GM23338 (cell line): ENCODE measurements around the gene EIF4G3. TPM values are rescaled to one million over a fixed set of nuclear protein-coding genes. Genes with fewer than 3 reads are reported as not detected.
A peak's percentile ranks its signal among the peaks of the same experiment; 100 is the strongest.

Experiments used
- ATAC-seq: fragments of 200-7000 bp; cut with Tn5 transposase; 3 replicates; pipeline ENCODE4 v1.9.1; 2020
- DNase-seq: peaks from one replicate; pipeline ENCODE4 v3.0.0-alpha.2; 2015; ENCODE audit warnings: low spot score
- H2AFZ ChIP-seq: fragments of 200-600 bp; sonication (generic); 2 replicates; pipeline ENCODE4 v1.8.0; 2016; ENCODE audit warnings: antibody characterized with exemption, mild to moderate bottlenecking, moderate library complexity
- H3F3A ChIP-seq: fragments of 200-600 bp; sonication (generic); replicated peaks from 2 replicates; pipeline ENCODE4 v1.8.0; 2017; ENCODE audit warnings: antibody characterized with exemption, mixed run types, low read depth
- H3K27ac ChIP-seq: fragments of 200-600 bp; sonication (generic); 2 replicates; pipeline ENCODE4 v1.6.1; 2016; ENCODE audit warnings: low read depth
- H3K27me3 ChIP-seq: fragments of 200-600 bp; sonication (generic); 2 replicates; pipeline ENCODE4 v1.8.0; 2016; ENCODE audit warnings: mild to moderate bottlenecking, mixed run types, moderate library complexity; ENCODE audit not compliant: insufficient read depth
- H3K36me3 ChIP-seq: fragments of 200-600 bp; sonication (generic); 2 replicates; pipeline ENCODE4 v1.8.0; 2016; ENCODE audit warnings: mild to moderate bottlenecking; ENCODE audit not compliant: insufficient read depth
- H3K4me1 ChIP-seq: fragments of 200-600 bp; sonication (generic); 2 replicates; pipeline ENCODE4 v1.8.0; 2016; ENCODE audit warnings: mild to moderate bottlenecking, moderate library complexity; ENCODE audit not compliant: insufficient read depth
- H3K4me2 ChIP-seq: fragments of 200-600 bp; sonication (generic); 2 replicates; pipeline ENCODE4 v1.7.1; 2017; ENCODE audit warnings: mixed run types
- H3K4me3 ChIP-seq: fragments of 200-600 bp; sonication (generic); 2 replicates; pipeline ENCODE4 v1.6.1; 2016; ENCODE audit warnings: mixed run types
- H3K79me2 ChIP-seq: fragments of 200-600 bp; sonication (generic); replicated peaks from 2 replicates; pipeline ENCODE4 v1.8.0; 2017; ENCODE audit warnings: mild to moderate bottlenecking; ENCODE audit not compliant: insufficient read depth
- H3K9me2 ChIP-seq: fragments of 200-600 bp; sonication (generic); 2 replicates; pipeline ENCODE4 v1.8.0; 2017; ENCODE audit not compliant: insufficient read depth
- H4K20me1 ChIP-seq: fragments of 200-600 bp; sonication (generic); replicated peaks from 2 replicates; pipeline ENCODE4 v1.8.0; 2017; ENCODE audit warnings: mild to moderate bottlenecking; ENCODE audit not compliant: insufficient read depth
- H3K27ac Mint-ChIP-seq: 2 replicates; pipeline ENCODE4 v1.8.0; 2020; ENCODE audit warnings: inconsistent platforms, mild to moderate bottlenecking, moderate library complexity, mixed read lengths
- H3K27me3 Mint-ChIP-seq: 3 replicates; pipeline ENCODE4 v1.8.0; 2022; ENCODE audit warnings: low read depth, mild to moderate bottlenecking, moderate library complexity, mixed read lengths, inconsistent platforms; ENCODE audit not compliant: insufficient read depth, poor library complexity
- H3K36me3 Mint-ChIP-seq: 3 replicates; pipeline ENCODE4 v1.8.0; 2021; ENCODE audit warnings: low read depth, mild to moderate bottlenecking, inconsistent platforms, moderate library complexity, mixed read lengths
- H3K4me1 Mint-ChIP-seq: 3 replicates; pipeline ENCODE4 v1.8.0; 2020; ENCODE audit warnings: mild to moderate bottlenecking, inconsistent platforms, mixed read lengths
- H3K4me3 Mint-ChIP-seq: 3 replicates; pipeline ENCODE4 v1.8.0; 2021; ENCODE audit warnings: moderate library complexity, mild to moderate bottlenecking, inconsistent platforms, mixed read lengths
- H3K9me3 Mint-ChIP-seq: 3 replicates; pipeline ENCODE4 v1.8.0; 2020; ENCODE audit warnings: moderate library complexity, mild to moderate bottlenecking, inconsistent platforms, mixed read lengths
- CREB1 ChIP-seq: fragments of 250-450 bp; sonication (Bioruptor Pico); IDR thresholded peaks from 2 replicates; pipeline ENCODE4 v1.5.0; 2020; ENCODE audit warnings: low read depth, mild to moderate bottlenecking, moderate library complexity
- EZH2phosphoT487 ChIP-seq: fragments of 200-600 bp; sonication (generic); IDR thresholded peaks from one replicate; pipeline ENCODE4 v1.8.1; 2018; ENCODE audit warnings: antibody characterized with exemption; ENCODE audit not compliant: unreplicated experiment
- NANOG ChIP-seq: IDR thresholded peaks from 2 replicates; pipeline ENCODE4 v1.6.1; 2016; ENCODE audit warnings: antibody characterized with exemption, borderline replicate concordance
- STAT1 ChIP-seq: IDR thresholded peaks from one replicate; pipeline ENCODE4 v1.6.1; 2016; ENCODE audit warnings: antibody characterized with exemption; ENCODE audit not compliant: unreplicated experiment
- ZNF114 ChIP-seq: fragments of 250-450 bp; sonication (Bioruptor Pico); IDR thresholded peaks from 2 replicates; pipeline ENCODE4 v1.5.0; 2020; ENCODE audit warnings: mild to moderate bottlenecking, moderate library complexity
- polyA plus RNA-seq: library from polyadenylated mRNA; unstranded; fragments of >200 nt; fragmentation: Nextera tagmentation; extraction: Ambion mirVana; gene quantifications from 2 replicates; pipeline ENCODE4 v1.2.1, GENCODE V29; 2016
- total RNA-seq: library from RNA; depleted of rRNA; stranded (reverse); fragments of >200 nt; shearing (Covaris generic); gene quantifications from 2 replicates; pipeline ENCODE4 v1.2.3, GENCODE V29; 2014
- TF ChIP-seq, protein P1 (sequence below), 2 experiments: fragments of 200-600 bp in 1 of 2; sonication (generic) in 1 of 2; conservative IDR thresholded peaks; 2 replicates each; pipeline versions ENCODE4 v1.5.1 to v1.6.1; 2016 to 2017; ENCODE audit warnings: antibody characterized with exemption in 2 of 2, low read depth in 2 of 2, mild to moderate bottlenecking in 2 of 2, moderate library complexity in 1 of 2
- TF ChIP-seq, protein P2 (sequence below): fragments of 250-450 bp; sonication (Bioruptor Pico); IDR thresholded peaks from 2 replicates; pipeline ENCODE4 v1.5.0; 2020; ENCODE audit warnings: mild to moderate bottlenecking, moderate library complexity

Gene EIF4G3
- total and polyA plus RNA-seq, 2 experiments from 2014 or later = 37.9 to 68.1 TPM

DNA sequence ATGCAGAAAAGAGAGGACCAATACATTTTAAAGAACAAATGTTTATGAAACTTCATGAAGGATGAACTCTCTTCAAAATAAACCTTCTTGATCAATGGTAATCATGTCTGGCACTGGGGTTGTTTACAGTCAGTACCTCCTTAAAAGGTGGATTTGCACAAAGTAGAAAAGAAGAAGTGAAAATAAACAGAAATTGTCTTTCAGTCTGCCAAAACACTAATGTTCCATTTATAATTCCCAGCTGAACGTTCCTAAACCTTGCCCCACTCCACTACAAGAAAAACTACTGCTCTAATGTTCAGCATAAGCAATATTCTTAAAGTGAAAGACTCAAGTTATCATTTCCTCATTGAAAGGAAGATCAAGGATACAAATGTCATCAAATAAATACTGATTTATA lies 86.2 kb downstream of the EIF4G3 start:
- peaks cover 21% of the 10 kb centered on the region for H4K20me1 ChIP-seq
- no peak overlapping the region for H2AFZ ChIP-seq
- TF ChIP-seq, protein P1, sequence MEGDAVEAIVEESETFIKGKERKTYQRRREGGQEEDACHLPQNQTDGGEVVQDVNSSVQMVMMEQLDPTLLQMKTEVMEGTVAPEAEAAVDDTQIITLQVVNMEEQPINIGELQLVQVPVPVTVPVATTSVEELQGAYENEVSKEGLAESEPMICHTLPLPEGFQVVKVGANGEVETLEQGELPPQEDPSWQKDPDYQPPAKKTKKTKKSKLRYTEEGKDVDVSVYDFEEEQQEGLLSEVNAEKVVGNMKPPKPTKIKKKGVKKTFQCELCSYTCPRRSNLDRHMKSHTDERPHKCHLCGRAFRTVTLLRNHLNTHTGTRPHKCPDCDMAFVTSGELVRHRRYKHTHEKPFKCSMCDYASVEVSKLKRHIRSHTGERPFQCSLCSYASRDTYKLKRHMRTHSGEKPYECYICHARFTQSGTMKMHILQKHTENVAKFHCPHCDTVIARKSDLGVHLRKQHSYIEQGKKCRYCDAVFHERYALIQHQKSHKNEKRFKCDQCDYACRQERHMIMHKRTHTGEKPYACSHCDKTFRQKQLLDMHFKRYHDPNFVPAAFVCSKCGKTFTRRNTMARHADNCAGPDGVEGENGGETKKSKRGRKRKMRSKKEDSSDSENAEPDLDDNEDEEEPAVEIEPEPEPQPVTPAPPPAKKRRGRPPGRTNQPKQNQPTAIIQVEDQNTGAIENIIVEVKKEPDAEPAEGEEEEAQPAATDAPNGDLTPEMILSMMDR (conservative IDR thresholded peaks at IDR 0.05; ENCODE audit: low read depth in 2 of 2) = no peak
- TF ChIP-seq ZNF114 (CRISPR knock-in tag) (no peak), EZH2phosphoT487 (no peak), STAT1 (no peak), NANOG (no peak), CREB1 (no peak)
- TF ChIP-seq, protein P2, sequence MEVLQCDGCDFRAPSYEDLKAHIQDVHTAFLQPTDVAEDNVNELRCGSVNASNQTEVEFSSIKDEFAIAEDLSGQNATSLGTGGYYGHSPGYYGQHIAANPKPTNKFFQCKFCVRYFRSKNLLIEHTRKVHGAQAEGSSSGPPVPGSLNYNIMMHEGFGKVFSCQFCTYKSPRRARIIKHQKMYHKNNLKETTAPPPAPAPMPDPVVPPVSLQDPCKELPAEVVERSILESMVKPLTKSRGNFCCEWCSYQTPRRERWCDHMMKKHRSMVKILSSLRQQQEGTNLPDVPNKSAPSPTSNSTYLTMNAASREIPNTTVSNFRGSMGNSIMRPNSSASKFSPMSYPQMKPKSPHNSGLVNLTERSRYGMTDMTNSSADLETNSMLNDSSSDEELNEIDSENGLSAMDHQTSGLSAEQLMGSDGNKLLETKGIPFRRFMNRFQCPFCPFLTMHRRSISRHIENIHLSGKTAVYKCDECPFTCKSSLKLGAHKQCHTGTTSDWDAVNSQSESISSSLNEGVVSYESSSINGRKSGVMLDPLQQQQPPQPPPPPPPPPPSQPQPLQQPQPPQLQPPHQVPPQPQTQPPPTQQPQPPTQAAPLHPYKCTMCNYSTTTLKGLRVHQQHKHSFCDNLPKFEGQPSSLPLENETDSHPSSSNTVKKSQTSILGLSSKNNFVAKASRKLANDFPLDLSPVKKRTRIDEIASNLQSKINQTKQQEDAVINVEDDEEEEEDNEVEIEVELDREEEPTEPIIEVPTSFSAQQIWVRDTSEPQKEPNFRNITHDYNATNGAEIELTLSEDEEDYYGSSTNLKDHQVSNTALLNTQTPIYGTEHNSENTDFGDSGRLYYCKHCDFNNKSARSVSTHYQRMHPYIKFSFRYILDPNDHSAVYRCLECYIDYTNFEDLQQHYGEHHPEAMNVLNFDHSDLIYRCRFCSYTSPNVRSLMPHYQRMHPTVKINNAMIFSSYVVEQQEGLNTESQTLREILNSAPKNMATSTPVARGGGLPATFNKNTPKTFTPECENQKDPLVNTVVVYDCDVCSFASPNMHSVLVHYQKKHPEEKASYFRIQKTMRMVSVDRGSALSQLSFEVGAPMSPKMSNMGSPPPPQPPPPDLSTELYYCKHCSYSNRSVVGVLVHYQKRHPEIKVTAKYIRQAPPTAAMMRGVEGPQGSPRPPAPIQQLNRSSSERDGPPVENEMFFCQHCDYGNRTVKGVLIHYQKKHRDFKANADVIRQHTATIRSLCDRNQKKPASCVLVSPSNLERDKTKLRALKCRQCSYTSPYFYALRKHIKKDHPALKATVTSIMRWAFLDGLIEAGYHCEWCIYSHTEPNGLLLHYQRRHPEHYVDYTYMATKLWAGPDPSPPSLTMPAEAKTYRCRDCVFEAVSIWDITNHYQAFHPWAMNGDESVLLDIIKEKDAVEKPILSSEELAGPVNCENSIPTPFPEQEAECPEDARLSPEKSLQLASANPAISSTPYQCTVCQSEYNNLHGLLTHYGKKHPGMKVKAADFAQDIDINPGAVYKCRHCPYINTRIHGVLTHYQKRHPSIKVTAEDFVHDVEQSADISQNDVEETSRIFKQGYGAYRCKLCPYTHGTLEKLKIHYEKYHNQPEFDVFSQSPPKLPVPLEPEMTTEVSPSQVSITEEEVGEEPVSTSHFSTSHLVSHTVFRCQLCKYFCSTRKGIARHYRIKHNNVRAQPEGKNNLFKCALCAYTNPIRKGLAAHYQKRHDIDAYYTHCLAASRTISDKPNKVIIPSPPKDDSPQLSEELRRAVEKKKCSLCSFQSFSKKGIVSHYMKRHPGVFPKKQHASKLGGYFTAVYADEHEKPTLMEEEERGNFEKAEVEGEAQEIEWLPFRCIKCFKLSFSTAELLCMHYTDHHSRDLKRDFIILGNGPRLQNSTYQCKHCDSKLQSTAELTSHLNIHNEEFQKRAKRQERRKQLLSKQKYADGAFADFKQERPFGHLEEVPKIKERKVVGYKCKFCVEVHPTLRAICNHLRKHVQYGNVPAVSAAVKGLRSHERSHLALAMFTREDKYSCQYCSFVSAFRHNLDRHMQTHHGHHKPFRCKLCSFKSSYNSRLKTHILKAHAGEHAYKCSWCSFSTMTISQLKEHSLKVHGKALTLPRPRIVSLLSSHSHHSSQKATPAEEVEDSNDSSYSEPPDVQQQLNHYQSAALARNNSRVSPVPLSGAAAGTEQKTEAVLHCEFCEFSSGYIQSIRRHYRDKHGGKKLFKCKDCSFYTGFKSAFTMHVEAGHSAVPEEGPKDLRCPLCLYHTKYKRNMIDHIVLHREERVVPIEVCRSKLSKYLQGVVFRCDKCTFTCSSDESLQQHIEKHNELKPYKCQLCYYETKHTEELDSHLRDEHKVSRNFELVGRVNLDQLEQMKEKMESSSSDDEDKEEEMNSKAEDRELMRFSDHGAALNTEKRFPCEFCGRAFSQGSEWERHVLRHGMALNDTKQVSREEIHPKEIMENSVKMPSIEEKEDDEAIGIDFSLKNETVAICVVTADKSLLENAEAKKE (CRISPR knock-in tag) = no peak
- Mint-ChIP-seq H3K4me1 (peaks cover 13% of the 10 kb centered on the region), H3K27me3 (peaks cover 2% of the 10 kb centered on the region), H3K4me3 (no peak overlapping the region), H3K36me3 (peaks cover 38% of the 10 kb centered on the region; the same call in 2 of the 3 replicates), H3K9me3 (peaks cover 8% of the 10 kb centered on the region; the same call in 2 of the 3 replicates), H3K27ac (peak overlapping the region; percentile 55; the same call in 1 of the 2 replicates)
- no peaks in the 10 kb centered on the region for H3K4me1 ChIP-seq
- peaks cover 88% of the 10 kb centered on the region for H3K79me2 ChIP-seq
- H3K4me3 ChIP-seq = no peak overlapping the region
- H3K27me3 ChIP-seq = no peaks in the 10 kb centered on the region
- ATAC-seq (no peak), DNase-seq (no peak)
- H3K4me2 ChIP-seq = no peak overlapping the region
- H3K36me3 ChIP-seq = peaks cover 4% of the 10 kb centered on the region; the same call in 1 of the 2 replicates
- H3K27ac ChIP-seq = no peak overlapping the region
- H3K9me2 ChIP-seq = no peaks in the 10 kb centered on the region
- H3F3A ChIP-seq = no peaks in the 10 kb centered on the region
